ENCODE results near the gene PRORP. TPM values are rescaled to one million over a fixed set of nuclear protein-coding genes. Genes with fewer than 3 reads are reported as not detected.

Gene PRORP
- total and polyA plus RNA-seq, 2 experiments from 2014 or later = 28.8 to 50.4 TPM

- TF ChIP-seq REST (IDR thresholded peaks at IDR 0.05; ENCODE audit: unreplicated experiment) (no peak), JUNB (IDR thresholded peaks at IDR 0.05; ENCODE audit: unreplicated experiment) (no peak), STAT1 (IDR thresholded peaks at IDR 0.05; ENCODE audit: unreplicated experiment) (no peak), EZH2 (IDR thresholded peaks at IDR 0.05; ENCODE audit: low read depth, unreplicated experiment) (no peak), NANOG (IDR thresholded peaks at IDR 0.05; ENCODE audit: borderline replicate concordance) (no peak)
- TF ChIP-seq, protein P1, sequence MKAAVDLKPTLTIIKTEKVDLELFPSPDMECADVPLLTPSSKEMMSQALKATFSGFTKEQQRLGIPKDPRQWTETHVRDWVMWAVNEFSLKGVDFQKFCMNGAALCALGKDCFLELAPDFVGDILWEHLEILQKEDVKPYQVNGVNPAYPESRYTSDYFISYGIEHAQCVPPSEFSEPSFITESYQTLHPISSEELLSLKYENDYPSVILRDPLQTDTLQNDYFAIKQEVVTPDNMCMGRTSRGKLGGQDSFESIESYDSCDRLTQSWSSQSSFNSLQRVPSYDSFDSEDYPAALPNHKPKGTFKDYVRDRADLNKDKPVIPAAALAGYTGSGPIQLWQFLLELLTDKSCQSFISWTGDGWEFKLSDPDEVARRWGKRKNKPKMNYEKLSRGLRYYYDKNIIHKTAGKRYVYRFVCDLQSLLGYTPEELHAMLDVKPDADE (IDR thresholded peaks at IDR 0.05) = no peak
Observed at GRCh38 chr14:35138585-35138984, 16.2 kb downstream of the PRORP start (continued).

GRCh38 chr14:35140718-35141581 lies 18.6 kb downstream of the PRORP start:
- Histone ChIP-seq H3K4me1 (ENCODE audit: insufficient read depth) (no peaks in the 10 kb centered on the region), H2AFZ (no peak overlapping the region), H4K20me1 (replicated peaks; ENCODE audit: insufficient read depth) (no peaks in the 10 kb centered on the region; the same call in 1 of the 2 replicates), H3K4me2 (no peak overlapping the region), H3K27ac (ENCODE audit: low read depth) (no peak overlapping the region), H3K27me3 (ENCODE audit: insufficient read depth) (no peaks in the 10 kb centered on the region), H3K79me2 (replicated peaks; ENCODE audit: insufficient read depth) (peaks cover 25% of the 10 kb centered on the region), H3F3A (replicated peaks; ENCODE audit: low read depth) (0 out of 2 replicates have a peak, but pooled peaks cover 4% of the 10 kb centered on the region), H3K36me3 (ENCODE audit: insufficient read depth) (no peaks in the 10 kb centered on the region), H3K4me3 (no peak overlapping the region), H3K9me2 (ENCODE audit: insufficient read depth) (no peaks in the 10 kb centered on the region)
- Mint-ChIP-seq H3K9me3 (no peaks in the 10 kb centered on the region), H3K36me3 (ENCODE audit: low read depth) (peaks cover 2% of the 10 kb centered on the region; the same call in 1 of the 3 replicates), H3K4me3 (no peak overlapping the region), H3K27ac (no peak overlapping the region; the same call in 1 of the 2 replicates), H3K27me3 (ENCODE audit: insufficient read depth, low read depth, poor library complexity) (peaks cover 2% of the 10 kb centered on the region), H3K4me1 (peaks cover 2% of the 10 kb centered on the region; the same call in 2 of the 3 replicates)
- DNase-seq (ENCODE audit: low spot score) (peak; percentile 31), ATAC-seq (no peak)
- TF ChIP-seq STAT1 (IDR thresholded peaks at IDR 0.05; ENCODE audit: unreplicated experiment) (no peak), CTCF (conservative IDR thresholded peaks at IDR 0.05; ENCODE audit: low read depth in 2 of 2) (peak in 1 of 2 experiments; percentile 70; a peak in 3 of 4 replicates)
